HG03025 (cell line): ENCODE data around the gene SLC25A15.
A peak's percentile ranks its signal among the peaks of the same experiment; 100 is the strongest.

ENCODE experiments used
- ATAC-seq: cut with Tn5 transposase; IDR thresholded peaks from one replicate; pipeline ENCODE4 v1.9.1; 2021; ENCODE audit warnings: mild to moderate bottlenecking, moderate library complexity; ENCODE audit not compliant: unreplicated experiment, low FRiP score

The SLC25A15 gene

DNA sequence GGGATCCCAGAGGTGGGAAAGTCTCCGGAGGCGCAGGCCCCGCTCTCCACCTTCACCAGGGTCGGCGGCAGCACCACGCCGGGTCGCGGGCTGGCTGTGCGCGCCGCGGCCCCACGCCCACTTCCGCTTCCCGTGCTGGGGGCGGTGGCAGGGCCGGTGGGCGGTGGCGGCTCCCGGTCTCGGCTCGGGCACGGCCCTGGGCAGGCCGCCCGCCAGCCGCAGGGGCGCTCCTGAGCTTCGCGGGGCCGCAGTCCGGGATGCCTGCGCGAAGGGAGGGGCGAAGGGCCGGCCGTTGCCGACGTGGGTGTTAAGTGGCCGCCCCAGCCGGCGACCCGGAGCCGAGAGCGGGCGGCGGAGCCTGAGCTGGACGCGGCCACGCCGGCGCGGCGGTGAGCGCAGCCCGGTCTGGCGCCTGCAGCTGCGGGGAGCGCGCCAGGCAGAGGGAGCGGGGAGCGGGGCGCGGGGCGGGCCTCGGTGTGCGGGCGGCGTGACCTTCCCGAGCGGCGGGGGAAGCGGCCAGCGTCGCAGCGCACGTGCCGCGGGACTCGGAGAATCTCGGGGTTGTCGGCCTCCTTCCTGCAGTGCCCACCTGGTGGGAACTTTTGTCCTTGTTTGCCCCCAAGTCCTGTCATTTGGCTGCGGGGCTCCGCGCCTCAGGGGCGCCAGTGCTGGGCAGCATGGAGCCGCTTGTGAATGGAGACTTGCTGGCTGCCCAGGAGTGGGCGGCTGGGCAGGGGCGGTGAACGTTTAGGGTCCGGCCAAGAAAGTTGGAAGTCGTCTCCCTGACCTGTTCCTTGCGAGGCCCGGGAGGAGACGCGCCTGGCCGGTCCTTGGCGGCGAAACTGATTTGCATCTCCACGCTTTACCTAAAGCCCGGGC lies at the start of gene SLC25A15:
TSS of gene SLC25A15 (plus strand) at position 337 of the 879 bp plus-strand sequence. CDS start 3,616 bp downstream, outside the sequence.
- peak; percentile 86 for ATAC-seq

DNA sequence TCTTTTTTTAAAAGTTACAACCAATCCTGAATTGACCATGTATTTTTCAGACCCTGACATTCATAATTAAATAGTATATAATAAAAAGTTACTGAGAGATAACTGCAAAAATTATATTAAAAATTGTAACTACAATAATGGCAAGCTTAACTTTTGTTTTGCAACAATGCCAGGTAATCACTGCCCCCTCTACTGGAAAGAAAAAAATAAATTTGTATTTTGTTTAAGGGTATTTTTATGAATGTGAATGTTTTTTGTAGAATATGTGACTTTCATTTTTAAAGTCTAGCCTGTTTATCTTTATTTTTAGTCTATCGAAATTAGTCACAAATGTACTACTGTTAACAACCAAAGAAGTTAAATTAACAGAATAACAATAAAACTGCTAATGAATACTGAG lies 40.1 kb upstream of the SLC25A15 start:
- ATAC-seq = no peak

DNA sequence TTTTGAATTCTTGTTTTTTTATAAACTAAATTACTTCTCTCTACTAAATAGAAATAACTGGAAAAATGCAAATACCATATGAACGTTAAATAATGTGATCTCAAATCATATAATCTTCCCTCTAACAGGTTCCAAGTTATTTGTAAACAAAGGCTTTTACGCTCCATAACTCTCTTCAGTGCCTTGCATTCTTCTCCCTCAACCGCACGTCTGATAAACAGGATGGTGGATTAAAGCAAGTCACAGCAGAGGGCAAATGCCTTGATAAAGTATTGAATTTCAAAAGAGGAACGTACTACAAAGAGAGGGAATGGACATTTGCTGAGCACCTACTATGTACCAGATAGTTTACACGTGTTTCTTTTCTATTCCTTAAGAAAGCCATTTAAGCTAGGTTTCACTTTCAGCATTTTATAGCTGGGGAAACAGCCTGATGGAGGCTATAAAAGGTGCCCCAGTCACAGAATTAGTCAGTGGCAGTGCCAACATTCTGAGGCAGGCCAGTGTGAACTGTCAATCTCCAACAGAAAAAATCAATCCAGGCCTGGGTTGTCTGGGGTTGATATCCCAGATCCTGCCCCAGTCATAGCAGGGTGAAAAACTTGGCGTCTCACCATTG lies 34.2 kb upstream of the SLC25A15 start:
- ATAC-seq = no peak

DNA sequence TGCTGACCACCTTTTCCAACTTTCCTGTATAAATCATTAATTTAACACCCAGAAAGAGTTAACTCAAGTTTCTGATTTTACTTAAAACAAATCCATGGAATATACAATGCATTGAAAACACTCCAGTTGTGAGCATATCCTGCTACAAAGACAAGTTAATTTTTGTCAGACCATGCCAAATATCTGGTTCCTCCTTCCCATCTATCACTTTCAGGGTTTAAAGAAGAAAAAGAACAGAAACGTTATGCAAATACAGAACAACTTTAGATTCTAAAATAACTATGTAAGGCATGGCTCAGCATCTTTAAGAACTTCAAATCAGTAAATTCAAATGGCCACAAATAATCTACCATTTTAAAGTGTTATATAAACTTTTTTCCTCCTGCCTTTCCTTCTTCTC lies 33.4 kb upstream of the SLC25A15 start:
- ATAC-seq = no peak

DNA sequence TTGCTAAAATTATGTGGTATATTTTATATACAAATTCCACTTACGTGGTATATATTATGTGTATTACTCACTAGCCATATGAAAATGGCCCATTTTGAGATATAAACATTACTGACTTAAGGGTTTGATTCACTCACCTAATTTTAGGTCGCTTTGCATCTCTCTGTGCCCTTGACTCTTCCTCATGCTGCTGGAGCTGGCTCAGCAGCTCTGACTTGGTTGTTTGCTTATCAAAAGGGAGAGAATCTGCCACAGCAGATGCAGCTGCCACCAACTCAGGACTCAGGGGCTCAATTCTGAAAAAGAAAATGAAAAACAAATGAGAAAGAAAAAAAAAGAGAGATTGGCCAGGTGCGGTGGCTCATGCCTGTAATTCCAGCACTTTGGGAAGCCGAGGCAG lies 30.6 kb upstream of the SLC25A15 start:
- ATAC-seq = no peak

DNA sequence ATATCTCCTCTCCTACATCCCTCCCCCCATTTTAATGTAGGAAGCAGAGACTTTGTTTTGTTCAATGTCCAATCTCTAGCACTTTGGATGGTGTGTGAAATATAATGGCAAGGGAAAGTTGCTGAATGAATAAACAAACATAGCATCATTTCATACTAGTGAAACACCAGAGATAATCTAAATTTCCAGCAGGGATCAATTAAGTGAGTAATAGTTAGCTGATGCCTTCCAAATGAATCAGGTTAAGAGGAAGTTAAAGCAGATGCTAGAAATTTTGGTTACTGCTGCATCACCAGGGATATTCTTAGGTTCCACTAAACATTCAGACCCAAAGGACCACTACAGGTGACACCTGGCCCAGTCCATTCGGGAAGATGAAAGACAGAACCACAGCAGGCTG lies 26.6 kb upstream of the SLC25A15 start:
- ATAC-seq = no peak

DNA sequence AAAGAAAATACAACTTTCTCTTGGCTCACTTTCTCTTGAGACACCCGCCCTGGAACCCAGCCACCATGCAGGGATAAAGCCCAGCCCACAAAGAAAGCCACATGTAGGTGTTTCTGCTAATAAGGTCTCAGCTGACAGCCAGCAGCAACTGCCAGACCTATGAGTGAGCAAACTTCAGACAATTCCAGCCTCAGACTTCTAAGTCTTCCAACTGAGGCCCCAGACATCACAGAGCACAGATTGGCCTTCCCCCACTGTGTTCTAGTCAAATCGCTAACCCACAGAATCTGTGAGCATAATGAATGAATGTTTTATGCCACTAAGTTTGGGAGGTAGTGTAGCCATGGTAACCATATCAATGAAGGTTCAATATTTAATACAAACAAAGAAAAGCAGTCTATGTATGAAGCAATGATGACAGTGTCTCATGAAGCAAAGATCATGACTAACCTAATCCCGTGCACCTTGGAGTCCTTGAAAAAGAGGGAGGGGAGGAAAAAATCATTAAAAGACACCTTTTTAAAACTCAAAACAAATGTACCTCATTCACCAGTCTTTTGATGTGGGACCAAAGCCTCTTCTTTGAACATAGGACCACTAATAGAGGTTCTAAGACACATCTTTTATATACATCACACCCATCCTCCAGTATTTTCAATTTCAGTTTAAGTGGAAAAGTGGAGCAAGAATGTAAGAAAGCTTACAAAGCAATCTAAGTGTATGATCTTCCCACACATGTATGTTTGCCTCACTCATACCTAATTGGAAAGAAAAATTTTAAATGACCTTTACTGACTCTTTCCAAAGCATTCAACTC lies 24.6 kb upstream of the SLC25A15 start:
- ATAC-seq = no peak

DNA sequence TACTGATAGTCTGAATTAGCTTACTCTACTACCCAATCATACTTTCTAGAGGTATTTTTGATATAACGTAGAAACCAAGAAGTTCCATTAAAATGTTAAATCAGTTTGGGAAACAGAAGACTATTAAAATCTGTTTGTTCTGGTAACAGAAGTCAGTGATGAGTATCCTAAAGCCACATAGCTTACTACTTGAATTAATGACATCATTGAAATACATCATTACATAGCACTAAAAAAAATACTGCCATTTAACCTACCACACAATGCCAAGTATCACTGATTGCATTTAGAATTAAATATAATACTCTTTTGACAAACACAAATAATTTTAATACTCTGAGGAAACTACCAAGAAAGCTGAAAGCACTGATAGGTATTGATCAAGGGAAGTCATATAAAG lies 23.8 kb upstream of the SLC25A15 start:
- no peak for ATAC-seq

DNA sequence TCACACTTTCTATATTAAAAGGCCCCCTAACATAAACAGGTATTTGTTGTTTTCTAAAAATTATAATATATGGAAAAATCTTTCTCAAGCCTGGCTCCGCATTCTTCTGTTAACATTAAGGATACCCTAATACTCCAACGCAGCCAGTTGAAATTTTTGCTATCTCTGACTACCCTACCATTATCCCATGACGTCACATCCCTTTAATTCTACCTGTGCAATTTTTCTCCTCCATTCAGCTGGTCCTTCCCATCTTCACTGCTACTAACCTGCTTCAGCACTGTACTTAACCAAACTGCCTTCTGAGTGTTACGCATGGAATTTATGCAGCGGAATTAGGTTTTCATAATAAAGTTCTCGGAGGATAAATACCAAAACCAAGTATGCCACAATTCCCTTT lies 19.4 kb upstream of the SLC25A15 start:
- ATAC-seq = no peak

DNA sequence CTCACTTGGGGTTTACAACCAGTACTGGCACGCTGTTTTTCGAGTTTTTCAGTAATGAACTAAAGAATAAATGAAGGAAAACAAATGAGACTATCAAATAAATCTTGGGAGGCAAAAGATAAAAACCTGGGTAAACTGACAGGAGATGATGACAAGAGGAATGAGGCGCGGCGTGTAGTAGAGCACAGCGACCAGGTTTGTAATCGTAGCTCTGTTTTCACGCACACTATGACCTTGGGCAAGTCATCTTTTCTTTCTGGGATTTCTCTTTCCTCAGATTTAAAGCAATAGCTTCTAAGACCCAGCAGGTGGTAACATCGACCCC lies 18.8 kb upstream of the SLC25A15 start:
- ATAC-seq = no peak

DNA sequence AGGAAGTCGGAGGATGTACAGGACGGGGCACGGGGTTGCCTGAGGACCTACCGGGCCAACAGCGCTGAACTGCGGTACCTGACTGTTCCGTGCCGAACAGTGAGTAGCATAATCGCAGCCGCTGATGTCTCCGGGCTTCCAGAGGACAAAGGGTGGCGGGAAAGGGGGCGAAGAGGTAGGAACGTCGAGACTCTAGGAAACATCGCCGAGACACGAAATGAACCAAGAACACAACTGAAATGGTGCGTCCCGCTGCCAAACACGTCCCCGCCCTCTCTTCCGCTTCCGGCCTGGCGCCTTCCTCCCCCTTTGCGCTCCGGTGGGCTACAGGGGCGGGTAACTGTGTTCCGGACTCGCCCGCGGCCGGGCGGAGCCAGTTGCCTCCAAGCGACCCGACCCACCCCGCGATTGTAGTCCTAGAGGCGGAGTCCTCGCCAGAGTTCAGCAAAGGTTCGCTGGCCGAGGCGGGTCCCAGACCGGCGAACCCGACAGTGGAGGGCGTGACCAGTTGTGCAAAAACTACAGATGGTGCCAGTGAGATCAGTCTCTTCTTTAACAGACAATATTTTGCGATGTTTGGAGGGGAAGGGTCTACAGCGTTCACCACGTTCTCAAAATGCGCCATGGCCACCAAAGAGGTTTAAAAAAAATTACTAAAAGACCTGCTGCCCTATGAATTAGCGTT lies 18.3 kb upstream of the SLC25A15 start, which contains the start of gene MRPS31:
TSS of gene MRPS31 (minus strand) at position 257 of the 685 bp plus-strand sequence. CDS start at position 203, 54 bp downstream.
- peak; percentile 98 for ATAC-seq

DNA sequence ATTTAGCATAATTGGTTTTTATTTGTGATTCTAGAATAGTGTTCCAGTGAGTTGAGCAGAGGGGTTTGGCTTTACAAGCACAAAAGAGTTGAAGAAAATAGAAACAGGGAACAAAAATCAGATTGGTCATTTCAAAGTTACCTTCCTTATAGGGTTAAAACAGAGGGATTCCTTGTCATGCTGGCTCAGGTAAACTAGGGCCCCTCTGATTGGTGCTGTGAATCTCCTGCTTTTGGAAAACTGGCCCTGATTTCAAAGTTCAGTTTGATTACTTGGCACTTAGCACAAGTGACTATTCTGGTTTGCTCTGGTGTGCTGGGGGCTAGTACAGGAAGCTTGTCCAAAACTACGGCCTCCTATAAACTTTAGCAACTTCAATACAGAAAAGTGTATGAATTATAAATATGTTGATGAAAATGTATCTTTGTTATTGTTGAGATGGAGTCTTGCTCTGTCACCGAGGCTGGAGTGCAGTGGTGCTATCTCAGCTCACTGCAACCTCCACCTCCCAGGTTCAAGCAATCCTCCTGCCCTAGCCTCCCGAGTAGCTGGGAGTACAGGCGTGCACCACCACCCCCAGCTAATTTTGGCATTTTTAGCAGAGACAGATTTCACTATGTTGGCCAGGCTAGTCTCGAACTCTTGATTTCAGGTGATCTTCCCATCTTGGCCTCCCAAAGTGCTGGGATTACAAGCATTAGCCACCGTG lies 16.5 kb upstream of the SLC25A15 start:
- no peak for ATAC-seq

DNA sequence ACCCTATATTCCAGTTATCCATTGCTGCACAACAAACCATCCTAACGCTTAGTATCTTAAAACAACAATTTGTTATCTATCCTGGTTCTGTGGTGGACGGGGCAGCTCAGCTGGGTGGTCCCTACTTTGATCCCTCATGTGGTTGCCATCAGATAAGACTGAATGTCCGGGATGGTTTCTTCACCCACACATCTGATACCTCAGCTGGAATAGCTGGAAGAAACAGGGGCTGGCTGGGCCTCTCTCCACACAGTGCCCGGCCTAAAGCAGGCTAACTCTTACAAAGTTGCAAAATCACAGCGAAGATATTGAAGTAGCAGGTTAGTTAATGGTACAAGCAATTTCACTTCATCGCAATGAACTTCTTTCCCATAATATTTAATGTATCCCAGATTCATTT lies 14.7 kb upstream of the SLC25A15 start:
- ATAC-seq = no peak

DNA sequence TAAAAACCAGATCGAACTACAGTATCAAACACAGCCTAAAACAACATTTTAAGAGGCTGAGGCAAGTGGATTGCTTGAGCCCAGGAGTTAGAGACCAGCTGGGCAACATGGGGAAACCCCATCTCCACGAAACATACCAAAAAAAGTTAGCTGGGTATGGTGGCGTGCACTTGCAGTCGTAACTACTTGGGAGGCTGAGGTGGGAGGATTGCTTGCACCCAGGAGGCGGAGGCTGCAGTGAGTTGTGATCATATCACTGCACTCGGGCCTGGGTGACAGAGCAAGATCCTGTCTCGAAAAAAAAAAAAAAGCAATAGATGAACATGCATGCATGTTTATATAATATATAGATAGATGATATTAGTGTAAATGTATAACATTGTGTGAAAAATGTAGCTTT lies 13.2 kb upstream of the SLC25A15 start:
- ATAC-seq = no peak

DNA sequence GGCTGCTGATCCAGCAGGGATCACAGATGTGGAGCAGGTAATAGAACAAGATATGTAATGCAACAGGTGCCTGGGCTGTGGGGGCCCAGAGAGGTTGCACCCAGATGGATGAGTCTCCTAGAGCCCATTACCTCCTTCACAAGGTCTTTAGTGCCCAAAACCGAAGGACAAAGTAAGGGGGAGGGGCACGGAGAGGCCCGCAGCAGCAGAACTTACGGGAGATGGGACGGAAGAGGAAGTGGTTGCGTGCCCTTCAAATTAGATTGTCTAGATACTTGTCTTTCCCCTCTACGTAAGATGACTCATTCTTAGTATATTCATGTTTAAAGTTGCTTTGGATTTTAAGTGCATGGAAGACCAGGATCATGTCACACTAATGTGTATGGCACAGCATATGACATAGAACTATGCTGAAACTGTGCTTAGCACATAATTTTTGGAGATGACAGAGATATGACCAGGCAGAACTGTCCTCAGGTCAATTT lies 12.7 kb upstream of the SLC25A15 start:
- peak; percentile 37 for ATAC-seq

DNA sequence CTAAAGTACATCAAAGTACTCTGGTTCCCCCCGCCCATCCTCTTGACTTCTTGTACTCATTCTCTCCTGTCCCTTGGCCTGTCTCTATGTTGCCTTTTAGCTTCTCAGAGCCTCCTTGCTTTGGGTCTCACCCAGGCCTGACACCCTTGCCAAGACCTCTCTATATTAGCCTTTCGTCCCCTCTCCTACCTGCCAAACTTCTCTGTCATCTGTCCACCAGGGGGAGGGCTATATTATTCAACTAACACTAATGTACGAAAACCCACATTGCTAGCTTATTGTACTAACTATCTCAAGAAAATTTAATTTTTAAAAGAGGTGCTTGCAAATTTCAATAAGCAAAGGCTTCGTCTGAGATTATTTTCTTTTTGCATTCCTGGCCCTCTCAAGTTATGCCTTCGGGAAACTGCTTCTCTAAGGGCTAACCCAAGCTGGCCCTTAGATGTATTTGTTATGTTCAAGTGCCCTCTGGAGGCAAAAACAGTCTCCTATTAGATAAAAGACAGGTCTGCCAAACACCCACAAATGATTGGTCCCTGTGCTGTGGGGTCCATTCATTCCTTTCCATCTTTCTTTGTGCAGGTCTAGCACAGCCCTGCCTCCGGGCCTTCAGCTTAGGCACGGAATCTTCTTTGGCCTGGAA lies 12.1 kb upstream of the SLC25A15 start:
- ATAC-seq = peak; percentile 80

DNA sequence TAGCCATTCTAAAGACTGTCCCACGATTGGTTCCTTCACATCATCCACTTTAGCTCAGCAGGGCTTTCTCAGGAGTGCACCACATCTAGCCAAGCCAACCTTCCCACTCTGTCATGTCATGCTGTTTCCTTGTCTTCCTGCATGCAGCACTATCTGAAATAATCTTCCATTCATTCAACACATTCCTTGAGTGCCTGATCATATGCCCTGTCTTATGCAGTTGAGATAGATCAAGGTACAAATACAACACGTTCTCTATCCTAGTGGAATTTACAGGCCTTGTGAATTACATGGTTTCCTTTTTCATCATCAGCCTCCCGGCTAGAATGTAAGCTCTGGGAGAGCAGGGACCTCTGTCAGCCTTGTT lies 11.6 kb upstream of the SLC25A15 start:
- ATAC-seq = no peak

DNA sequence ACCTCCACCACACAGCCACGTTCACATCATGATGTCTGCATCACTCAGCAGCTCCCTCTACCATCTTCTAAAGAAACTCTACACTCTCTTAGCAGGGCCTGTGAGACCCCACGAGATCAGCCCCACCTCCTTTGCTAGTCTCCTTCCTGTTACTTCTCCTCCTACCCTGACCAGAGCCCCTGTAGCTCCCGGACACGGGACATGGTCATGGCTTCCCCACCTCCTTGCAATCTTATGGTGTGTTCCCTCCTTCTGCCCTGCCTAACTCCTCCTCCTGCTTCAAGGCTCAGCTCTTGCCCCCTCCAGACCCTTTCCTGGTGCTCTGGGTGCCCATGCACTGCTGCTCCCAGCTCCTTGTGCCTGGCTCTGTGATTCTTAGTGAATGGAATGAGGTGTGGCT lies 10.4 kb upstream of the SLC25A15 start:
- no peak for ATAC-seq

DNA sequence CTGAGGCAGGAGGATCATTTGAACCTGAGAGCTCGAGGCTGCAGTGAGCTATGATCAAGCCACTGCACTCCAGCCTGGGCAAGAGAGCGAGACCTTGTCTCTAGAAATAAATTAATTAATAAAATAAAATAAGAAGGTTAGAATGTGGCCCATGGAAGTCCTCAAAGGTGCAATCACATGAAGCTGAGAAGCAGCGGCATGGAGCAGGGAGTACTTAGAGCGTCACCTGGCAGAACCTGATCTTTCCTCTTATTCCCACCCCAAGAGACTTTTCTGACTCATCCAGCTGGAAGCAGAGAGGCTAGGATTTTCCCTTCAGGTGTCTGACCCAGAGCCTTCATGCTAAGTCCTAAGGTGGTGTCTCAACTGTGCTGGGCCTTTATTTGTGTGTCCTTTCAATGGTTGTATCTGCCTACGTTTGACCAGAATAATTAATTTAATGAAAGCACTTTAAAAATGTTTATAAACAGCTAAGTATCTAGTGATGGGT lies 9.6 kb upstream of the SLC25A15 start:
- no peak for ATAC-seq
